ENCODE data around the gene IREB2.
"Not testable (repeated sequence)": the region's sequence is repeated elsewhere in the genome, so short reads cannot be mapped to it uniquely, and the experiment has no call there.

The IREB2 gene, protein sequence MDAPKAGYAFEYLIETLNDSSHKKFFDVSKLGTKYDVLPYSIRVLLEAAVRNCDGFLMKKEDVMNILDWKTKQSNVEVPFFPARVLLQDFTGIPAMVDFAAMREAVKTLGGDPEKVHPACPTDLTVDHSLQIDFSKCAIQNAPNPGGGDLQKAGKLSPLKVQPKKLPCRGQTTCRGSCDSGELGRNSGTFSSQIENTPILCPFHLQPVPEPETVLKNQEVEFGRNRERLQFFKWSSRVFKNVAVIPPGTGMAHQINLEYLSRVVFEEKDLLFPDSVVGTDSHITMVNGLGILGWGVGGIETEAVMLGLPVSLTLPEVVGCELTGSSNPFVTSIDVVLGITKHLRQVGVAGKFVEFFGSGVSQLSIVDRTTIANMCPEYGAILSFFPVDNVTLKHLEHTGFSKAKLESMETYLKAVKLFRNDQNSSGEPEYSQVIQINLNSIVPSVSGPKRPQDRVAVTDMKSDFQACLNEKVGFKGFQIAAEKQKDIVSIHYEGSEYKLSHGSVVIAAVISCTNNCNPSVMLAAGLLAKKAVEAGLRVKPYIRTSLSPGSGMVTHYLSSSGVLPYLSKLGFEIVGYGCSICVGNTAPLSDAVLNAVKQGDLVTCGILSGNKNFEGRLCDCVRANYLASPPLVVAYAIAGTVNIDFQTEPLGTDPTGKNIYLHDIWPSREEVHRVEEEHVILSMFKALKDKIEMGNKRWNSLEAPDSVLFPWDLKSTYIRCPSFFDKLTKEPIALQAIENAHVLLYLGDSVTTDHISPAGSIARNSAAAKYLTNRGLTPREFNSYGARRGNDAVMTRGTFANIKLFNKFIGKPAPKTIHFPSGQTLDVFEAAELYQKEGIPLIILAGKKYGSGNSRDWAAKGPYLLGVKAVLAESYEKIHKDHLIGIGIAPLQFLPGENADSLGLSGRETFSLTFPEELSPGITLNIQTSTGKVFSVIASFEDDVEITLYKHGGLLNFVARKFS

DNA sequence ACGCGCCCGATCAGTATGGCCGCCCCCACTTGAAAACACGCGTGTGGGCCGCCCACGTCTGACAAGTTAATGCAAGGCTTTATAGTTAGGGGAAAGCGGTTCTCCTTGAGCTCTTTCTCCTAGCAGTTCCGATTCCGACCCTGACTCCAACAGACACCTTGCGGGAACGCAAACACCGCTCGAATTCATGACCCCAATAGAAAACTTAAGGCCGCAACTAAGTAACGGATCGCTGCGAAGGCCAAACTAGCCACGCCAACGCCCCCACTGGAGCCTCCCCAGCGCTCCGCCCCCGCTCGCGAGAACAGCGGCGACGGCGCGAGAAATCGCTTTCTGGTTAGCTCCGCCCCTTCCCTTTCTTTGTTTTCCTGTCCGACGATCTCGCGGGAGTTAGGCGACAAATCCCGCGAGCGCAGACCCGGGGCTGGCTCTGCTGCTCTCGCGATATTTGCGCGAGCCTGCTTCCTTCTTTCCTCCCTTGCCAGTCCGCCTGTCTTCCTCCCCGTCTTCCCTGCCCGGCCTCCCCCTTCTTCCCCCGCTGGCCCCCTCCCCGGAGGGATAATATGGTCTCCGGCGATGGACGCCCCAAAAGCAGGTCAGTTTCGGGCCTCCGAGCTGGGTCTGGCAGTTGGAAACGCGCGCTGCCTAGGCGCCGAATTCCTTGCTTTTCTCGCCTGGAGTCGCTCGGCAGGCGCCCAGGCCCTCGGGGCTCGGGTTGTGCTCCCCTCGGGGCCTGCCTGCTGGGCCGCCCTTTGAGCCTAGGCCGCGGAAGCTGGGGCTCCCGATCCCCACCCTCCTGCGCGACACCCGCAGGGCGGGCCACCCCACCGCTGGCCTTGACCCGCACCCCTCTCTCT, at the start of gene IREB2:
TSS of gene IREB2 (plus strand) at position 455 of the 857 bp plus-strand sequence. CDS start at position 577, 122 bp downstream.
- peak; percentile 96 for DNase-seq

- no peak for DNase-seq
These were observed 49.2 kb upstream of the IREB2 start for GRCh38 chr15:78388865-78389264.

DNA sequence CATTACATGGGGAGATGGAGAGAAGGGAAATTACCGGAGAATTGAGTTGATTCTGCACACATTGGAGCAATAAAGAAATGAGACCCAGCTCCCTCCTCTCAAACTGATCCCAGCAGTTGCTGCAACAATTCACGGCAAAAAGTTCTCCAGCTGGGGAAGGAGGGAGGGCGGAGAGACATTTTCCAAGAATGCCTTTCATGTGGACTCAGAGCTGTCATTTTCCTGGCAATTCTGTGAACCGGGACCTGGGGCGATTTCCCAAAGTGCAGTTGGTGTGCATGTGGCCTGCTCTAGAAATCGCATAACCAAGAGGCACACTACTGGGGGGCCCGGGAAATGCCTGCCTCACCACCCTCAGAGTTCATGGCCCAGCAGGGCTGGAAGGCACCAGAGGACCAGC, 48.7 kb upstream of the IREB2 start:
- no peak for DNase-seq

DNA sequence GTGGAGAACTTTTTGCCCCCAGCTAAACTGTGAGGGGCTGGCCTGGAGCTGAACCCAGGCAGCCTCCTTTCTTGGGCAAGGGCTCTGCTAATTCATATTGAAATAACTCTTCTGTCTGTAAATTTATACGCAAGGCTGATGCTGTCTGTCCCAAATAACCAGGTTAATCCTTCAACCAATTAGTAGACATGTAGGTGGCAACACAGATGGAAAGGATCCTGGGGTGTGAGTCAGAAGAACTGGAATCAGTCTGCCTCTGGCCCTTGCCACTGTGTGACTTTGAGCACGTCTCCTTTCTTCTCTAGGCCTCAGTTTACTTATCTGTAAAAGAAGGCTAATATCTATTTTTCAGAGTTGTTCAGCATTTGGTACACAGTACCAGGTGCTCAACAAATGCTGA, 48.3 kb upstream of the IREB2 start:
- no peak for DNase-seq

DNA sequence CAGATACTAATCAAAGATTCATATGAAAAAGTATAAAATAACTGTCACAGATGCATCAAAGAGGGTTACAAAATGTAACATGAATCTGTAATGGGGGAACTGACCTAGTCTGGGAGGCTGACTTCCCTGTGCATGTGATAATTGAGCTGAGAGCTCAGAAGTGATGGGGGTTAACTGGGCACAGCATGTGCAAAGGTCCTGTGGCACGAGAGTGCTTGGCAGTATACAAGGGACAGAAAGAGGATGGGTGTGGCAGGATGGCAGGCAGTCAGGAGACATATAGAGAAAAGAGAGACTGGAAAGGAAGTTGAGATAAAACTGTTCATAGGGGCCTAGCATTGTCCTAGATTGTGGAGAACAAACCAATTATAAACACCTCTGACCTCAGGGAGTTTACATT, 47.8 kb upstream of the IREB2 start:
- no peak for DNase-seq

GRCh38 chr15:78390826-78391225, 47.2 kb upstream of the IREB2 start:
- DNase-seq, result no peak

DNA sequence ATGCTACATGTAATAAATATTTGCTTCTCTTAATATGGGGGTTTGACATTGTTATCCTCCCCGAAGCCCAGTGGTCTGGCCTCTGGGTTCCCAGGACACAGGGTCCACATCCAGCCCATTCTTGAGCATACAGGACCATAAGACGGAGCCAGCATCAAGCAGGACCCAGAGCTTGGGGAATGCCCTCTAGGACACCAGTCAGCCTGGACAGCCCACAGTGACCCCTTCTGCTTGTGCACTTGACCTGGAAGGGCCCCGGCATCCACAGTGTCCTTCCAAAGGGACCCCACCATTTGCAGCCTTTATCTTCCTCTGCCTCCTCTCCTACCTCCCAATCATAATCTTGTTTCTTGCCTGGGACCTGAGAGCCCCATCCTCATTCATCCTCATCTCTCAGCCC, 46.2 kb upstream of the IREB2 start:
- DNase-seq, result no peak

- no peak for DNase-seq
These were observed 45.6 kb upstream of the IREB2 start for GRCh38 chr15:78392430-78392829.

DNA sequence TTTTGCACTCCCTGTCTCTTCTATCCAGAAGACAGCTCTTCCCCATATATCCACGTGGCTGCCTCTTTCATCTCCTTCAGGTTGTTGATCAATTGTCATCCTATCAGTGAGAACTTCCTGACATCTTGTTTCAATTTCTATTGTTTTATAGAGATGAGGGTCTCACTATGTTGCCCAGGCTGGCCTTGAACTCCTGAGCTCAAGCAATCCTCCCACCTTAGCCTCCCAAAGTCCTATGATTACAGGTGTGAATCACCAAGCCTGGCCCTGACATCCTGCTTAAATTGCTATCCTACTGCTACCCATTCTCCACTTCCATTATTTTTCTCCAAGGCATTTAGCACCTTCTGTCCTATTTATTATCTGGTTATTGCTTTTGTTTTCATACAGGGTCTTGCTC, 44.9 kb upstream of the IREB2 start:
- DNase-seq, result no peak

GRCh38 chr15:78394026-78394425, 44.0 kb upstream of the IREB2 start:
- DNase-seq, result no peak

DNA sequence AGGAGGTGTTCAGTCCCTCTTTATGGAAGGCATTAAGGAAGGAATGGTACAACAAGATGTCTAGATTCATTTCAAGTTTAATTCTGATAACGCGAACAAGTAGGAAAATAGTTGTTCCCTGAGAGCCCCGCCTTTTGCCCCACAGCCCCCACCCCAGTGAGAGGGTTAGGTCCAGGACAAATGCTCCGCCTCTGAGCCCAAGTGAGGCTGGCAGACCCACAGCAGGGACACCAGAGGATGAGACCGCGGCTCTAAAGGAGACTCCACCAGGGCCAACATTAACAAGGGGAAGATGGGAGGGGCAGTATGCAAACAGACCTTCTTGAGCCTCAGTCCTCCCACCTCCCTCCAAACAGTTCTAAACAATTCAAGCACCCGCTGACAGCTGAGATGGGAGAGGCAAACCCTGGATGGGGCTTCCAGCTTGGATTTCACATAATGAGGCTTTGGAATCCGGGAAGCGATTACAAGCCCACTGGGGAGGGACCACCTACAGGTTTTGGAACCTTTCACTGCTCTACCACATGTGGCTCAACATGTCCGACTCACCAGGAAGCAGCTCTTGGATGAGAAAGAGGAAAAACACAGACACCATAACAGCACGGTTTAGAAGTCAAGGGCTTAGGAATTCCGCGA, 42.9 kb upstream of the IREB2 start:
- DNase-seq, result no peak

DNA sequence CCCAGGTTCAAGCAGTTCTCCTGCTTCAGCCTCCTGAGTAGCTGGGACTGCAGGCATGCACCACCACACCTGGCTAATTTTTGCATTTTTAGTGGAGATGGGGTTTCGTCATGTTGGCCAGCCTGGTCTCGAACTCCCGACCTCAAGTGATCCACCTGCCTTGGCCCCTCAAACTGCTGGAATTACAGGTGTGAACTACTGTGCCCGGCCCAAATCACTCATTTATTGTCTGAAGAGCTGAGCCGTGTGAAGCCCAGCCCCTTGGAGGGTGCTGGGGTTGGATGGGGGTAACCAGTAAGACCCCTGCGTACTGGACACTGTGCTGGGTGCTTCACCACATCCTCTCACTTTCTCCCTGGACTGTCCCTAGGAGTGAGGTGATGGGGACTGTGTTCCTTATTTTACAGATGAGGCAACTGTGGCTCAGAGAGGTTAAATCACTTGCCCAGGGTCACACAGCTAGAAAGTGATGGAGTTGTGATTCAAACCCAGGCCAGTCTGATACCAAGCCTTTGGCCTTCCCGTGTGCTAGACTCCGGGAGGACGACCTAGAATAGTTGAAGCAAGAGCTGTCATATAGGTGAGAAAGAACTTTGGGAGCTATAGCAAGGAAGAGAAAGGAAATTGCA, 41.7 kb upstream of the IREB2 start:
- DNase-seq, result no peak

DNA sequence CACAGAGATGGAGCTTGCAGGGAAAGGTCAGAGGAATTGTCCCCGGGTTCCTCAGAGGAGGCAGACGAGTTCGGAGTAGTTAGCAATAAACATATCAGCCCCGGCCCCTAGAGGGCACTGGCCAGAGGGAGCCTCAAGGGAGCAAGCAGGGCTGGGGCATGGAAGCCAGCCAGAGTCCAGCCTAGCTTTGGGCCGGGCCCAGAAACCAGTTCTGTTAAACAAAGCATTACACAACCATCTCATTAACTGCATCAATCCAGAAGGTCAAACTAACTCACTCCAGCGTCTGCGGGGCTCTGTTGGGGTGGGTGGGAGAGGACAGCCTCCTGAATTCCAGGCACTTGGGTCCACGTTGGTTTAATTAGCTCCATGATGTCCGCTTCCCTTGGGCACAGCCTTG, 41.0 kb upstream of the IREB2 start:
- no peak for DNase-seq

- no peak for DNase-seq
These were observed 40.6 kb upstream of the IREB2 start for GRCh38 chr15:78397382-78397781.

GRCh38 chr15:78398076-78398825, 39.8 kb upstream of the IREB2 start:
- no peak for DNase-seq

- no peak for DNase-seq
These were observed 38.9 kb upstream of the IREB2 start for GRCh38 chr15:78399091-78399490.

- DNase-seq, result no peak
These were observed 35.9 kb upstream of the IREB2 start for GRCh38 chr15:78402061-78402610.

GRCh38 chr15:78404125-78404524, 33.9 kb upstream of the IREB2 start:
- DNase-seq, result no peak

GRCh38 chr15:78404796-78405195, 33.2 kb upstream of the IREB2 start:
- not testable (repeated sequence) for DNase-seq

- DNase-seq, result no peak
These were observed 32.6 kb upstream of the IREB2 start for GRCh38 chr15:78405336-78405924.

Measured in activated gamma-delta T cell treated with Interleukin-2 at 50 U/mL for 16 hours (primary cell).